Esophagus muscularis mucosa (tissue), 4 donors: Measurements from ENCODE around the gene STPG2. TPM values are rescaled to one million over a fixed set of nuclear protein-coding genes. Genes with fewer than 3 reads are reported as not detected.

ENCODE experiments used
- DNase-seq: peaks from one replicate; pipeline ENCODE4 v3.0.0-alpha.2; 2017; ENCODE audit errors: extremely low spot score
- H3K27ac ChIP-seq, 4 donors: fragments of 200-600 bp; sonication (generic); replicated peaks in 1 of 4; 1 replicate in 3 of 4; 2 replicates in 1 of 4; pipeline ENCODE4 v1.5.1; 2016 to 2019; ENCODE audit warnings: mild to moderate bottlenecking in 1 of 4
- H3K27me3 ChIP-seq, 4 donors: fragments of 200-600 bp; sonication (generic); one replicate each; pipeline versions ENCODE4 v1.5.1 to v1.6.0; 2016 to 2019
- H3K36me3 ChIP-seq, 4 donors: fragments of 200-600 bp; sonication (generic); one replicate each; pipeline ENCODE4 v1.5.1; 2016 to 2019
- H3K4me1 ChIP-seq, 4 donors: fragments of 200-600 bp; sonication (generic); one replicate each; pipeline ENCODE4 v1.5.1; 2016 to 2019
- H3K4me3 ChIP-seq, 4 donors: fragments of 200-600 bp; sonication (generic); 1 replicate in 2 of 4; 2 replicates in 2 of 4; pipeline ENCODE4 v1.5.1; 2016 to 2019; ENCODE audit warnings: mild to moderate bottlenecking in 4 of 4, moderate library complexity in 1 of 4
- H3K9me3 ChIP-seq, 4 donors: fragments of 200-600 bp; sonication (generic); 1 replicate in 3 of 4; 2 replicates in 1 of 4; pipeline ENCODE4 v1.5.1; 2016 to 2019
- EP300 ChIP-seq: sonication (generic); formaldehyde crosslinking; IDR thresholded peaks from one replicate; pipeline ENCODE4 v1.6.1; 2017; ENCODE audit warnings: antibody characterized with exemption
- POLR2A ChIP-seq: fragments of 450-650 bp; IDR thresholded peaks from one replicate; pipeline ENCODE4 v1.6.1; 2017; ENCODE audit warnings: antibody characterized with exemption, moderate library complexity, mild to moderate bottlenecking, low read depth
- POLR2AphosphoS5 ChIP-seq, 2 donors: sonication (generic); formaldehyde crosslinking; IDR thresholded peaks; one replicate each; pipeline ENCODE4 v1.6.1; 2017; ENCODE audit warnings: antibody characterized with exemption in 2 of 2
- WGBS: methylation state at CpG from one replicate; pipeline ENCODE4 v1.1.5; 2018; 5-methylcytosine and 5-hydroxymethylcytosine counted together
- intact Hi-C: fragments of 100-400 bp; cut with DNase I; formaldehyde crosslinking; loops from one replicate; pipeline ENCODE4 v1.15.1; 2023
- total RNA-seq, 4 donors: library from RNA; depleted of rRNA; stranded (reverse); fragments of >200 nt; gene quantifications; one replicate each; pipeline versions ENCODE4 v1.1.0 to v1.2.1, GENCODE V29; 2016
- TF ChIP-seq, protein P1 (sequence below), 3 experiments: fragments of 200-600 bp in 2 of 3; fragments of 450-650 bp in 1 of 3; sonication (generic) in 2 of 3; IDR thresholded peaks; one replicate each; pipeline ENCODE4 v1.5.1; 2017 to 2019; ENCODE audit warnings: antibody characterized with exemption in 3 of 3, mild to moderate bottlenecking in 2 of 3, moderate library complexity in 1 of 3

STPG2 gene
- total RNA-seq, 4 donors from 2014 or later = 0.17 to 0.26 TPM; not detected in 2

DNA sequence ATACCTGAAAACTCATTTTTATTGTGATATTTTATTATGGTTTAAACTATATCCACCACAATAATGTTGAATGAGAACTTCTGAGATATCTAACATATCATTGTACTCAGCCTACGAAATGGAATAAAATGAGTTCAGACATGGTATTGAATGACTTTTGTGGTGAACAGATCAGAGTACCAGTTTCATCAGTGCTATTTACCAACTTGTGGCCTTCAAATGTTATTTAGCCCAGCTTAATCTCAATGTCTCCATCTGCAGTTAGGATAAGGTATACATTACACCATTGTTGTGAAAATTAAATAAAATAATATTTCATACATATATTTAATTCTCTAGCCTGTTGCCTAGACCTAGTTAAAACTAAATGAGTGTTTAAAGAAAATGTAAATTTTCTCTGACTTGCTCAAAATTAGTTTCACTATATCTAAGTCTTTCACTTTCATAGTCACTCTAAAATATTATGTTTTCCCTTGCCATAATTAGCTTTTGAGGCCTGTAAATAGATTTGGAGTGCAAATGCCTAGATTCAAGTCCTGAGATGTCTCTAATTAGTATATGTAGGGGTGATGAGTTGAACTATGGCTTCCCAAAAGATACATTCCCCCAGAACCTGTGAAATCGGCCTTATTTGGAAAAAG is 594.2 kb downstream of the STPG2 start:
- Histone ChIP-seq H3K36me3 (no peaks in the 10 kb centered on the region), H3K27ac (no peak overlapping the region), H3K4me3 (no peak overlapping the region), H3K9me3 (no peaks in the 10 kb centered on the region), H3K27me3 (no peaks in the 10 kb centered on the region), H3K4me1 (no peaks in the 10 kb centered on the region)
- WGBS = 93% methylated on average over 2 of the region's 2 CpGs
- TF ChIP-seq POLR2AphosphoS5 (IDR thresholded peaks at IDR 0.05) = no peak
- no peak for TF ChIP-seq EP300
- TF ChIP-seq, protein P1, sequence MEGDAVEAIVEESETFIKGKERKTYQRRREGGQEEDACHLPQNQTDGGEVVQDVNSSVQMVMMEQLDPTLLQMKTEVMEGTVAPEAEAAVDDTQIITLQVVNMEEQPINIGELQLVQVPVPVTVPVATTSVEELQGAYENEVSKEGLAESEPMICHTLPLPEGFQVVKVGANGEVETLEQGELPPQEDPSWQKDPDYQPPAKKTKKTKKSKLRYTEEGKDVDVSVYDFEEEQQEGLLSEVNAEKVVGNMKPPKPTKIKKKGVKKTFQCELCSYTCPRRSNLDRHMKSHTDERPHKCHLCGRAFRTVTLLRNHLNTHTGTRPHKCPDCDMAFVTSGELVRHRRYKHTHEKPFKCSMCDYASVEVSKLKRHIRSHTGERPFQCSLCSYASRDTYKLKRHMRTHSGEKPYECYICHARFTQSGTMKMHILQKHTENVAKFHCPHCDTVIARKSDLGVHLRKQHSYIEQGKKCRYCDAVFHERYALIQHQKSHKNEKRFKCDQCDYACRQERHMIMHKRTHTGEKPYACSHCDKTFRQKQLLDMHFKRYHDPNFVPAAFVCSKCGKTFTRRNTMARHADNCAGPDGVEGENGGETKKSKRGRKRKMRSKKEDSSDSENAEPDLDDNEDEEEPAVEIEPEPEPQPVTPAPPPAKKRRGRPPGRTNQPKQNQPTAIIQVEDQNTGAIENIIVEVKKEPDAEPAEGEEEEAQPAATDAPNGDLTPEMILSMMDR (IDR thresholded peaks at IDR 0.05) = no peak
- no peak for TF ChIP-seq POLR2A
- DNase-seq = no peak
- intact Hi-C loops = no loop called here

DNA sequence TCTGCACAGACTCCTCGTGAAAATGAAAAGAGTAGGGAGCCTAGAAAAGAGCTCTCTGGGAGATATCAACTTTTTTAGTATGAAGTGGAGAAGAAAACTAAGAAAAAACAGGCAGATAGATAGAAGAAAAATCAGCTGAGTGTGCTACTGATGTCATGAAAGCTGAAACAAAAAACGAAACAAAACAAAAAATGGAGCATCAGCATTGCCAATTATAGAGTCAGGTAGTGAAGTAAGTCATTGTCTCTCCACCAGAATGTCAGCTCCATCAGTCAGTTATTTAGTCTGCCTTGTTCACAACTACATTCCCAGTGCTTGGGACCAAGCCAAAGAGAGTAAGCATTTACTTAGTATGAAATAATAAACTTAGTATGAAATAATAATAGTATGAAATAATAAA is 595.1 kb downstream of the STPG2 start:
- no peaks in the 10 kb centered on the region for H3K27me3 ChIP-seq
- no peak overlapping the region for H3K4me3 ChIP-seq
- no peaks in the 10 kb centered on the region for H3K9me3 ChIP-seq
- H3K27ac ChIP-seq = no peak overlapping the region
- no peaks in the 10 kb centered on the region for H3K36me3 ChIP-seq
- TF ChIP-seq, protein P1 (IDR thresholded peaks at IDR 0.05) = no peak
- TF ChIP-seq EP300 (no peak), POLR2AphosphoS5 (IDR thresholded peaks at IDR 0.05) (no peak), POLR2A (no peak)
- no peak for DNase-seq
- intact Hi-C loops = no loop called here
- no peaks in the 10 kb centered on the region for H3K4me1 ChIP-seq
- 67% methylated on average over 2 of the region's 2 CpGs for WGBS

DNA sequence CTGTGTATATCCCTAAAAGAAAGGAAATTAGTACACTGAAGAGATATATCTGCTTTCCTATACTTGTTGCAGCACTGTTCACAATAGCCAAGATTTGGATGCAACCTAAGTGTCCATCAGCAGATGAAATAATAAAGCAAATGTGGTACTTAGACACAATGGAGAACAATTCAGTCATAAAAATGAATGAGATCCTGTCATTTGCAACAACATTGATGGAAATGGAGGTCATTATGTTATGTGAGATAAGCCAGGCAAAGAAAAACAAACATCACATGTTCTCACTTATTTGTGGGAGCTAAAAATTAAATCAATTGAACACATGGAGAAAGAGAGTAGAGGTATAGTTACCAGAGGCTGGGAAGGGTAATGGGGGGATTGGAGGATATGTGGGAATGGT is 611.9 kb downstream of the STPG2 start:
- Histone ChIP-seq H3K4me3 (no peak overlapping the region), H3K27ac (no peak overlapping the region), H3K9me3 (peaks cover 0 to 6% (median 0%) of the 10 kb centered on the region in 4 donors), H3K36me3 (no peaks in the 10 kb centered on the region), H3K27me3 (no peaks in the 10 kb centered on the region), H3K4me1 (no peaks in the 10 kb centered on the region)
- intact Hi-C loops = no loop called here
- TF ChIP-seq POLR2AphosphoS5 (IDR thresholded peaks at IDR 0.05) (no peak), EP300 (no peak), POLR2A (no peak)
- DNase-seq = no peak

DNA sequence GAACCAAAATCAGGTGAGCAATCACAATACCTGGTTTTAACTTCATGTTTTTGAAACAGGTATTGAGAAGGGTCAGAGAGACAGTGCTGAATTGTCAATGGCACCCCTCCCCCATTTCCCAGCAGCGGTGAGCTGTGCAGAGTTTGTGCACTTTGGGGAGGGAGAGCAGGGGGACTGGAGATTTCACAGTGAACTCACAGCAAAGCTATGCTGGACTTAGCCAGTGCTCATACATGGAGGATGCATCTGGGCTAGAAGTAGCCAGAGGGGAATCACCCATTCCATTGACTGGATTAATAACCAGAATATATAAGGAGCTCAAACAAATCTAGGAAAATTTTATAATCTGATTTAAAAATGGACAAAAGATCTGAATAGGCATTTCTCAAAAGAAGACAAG is 612.6 kb downstream of the STPG2 start:
- Histone ChIP-seq H3K27ac (no peak overlapping the region), H3K4me3 (no peak overlapping the region), H3K9me3 (peaks cover 0 to 6% (median 0%) of the 10 kb centered on the region in 4 donors), H3K36me3 (no peaks in the 10 kb centered on the region), H3K4me1 (no peaks in the 10 kb centered on the region), H3K27me3 (no peaks in the 10 kb centered on the region)
- DNase-seq = no peak
- TF ChIP-seq EP300 (no peak), POLR2A (no peak), POLR2AphosphoS5 (IDR thresholded peaks at IDR 0.05) (no peak)
- TF ChIP-seq, protein P1 (IDR thresholded peaks at IDR 0.05) = no peak
- intact Hi-C loops = no loop called here
- 56% methylated on average over 1 of the region's 1 CpG for WGBS

DNA sequence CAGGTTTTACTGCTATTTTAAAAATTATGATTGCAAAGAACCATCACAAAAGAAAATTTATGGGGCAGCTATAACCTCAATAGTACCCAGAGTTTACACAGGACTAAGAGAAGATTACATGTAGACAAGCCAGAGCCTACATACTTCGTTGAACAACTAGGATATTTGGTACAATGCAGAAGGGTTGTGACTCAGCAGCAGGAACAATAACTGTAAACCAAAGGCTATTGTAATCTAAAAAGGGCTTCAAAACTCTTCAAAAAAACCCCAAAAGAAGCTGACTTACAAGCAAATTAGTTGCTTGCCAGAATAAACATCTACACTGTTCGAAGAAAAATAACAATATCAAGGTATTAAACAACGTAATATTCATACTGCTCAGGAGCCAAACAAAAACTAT is 618.0 kb downstream of the STPG2 start:
- Histone ChIP-seq H3K4me1 (no peaks in the 10 kb centered on the region), H3K9me3 (peaks cover 0 to 6% (median 0%) of the 10 kb centered on the region in 4 donors), H3K27me3 (no peaks in the 10 kb centered on the region), H3K36me3 (no peaks in the 10 kb centered on the region), H3K4me3 (no peak overlapping the region), H3K27ac (no peak overlapping the region)
- WGBS = 66% methylated on average over 3 of the region's 3 CpGs
- TF ChIP-seq POLR2A = no peak
- TF ChIP-seq, protein P1 (IDR thresholded peaks at IDR 0.05) = no peak
- no peak for TF ChIP-seq POLR2AphosphoS5 (IDR thresholded peaks at IDR 0.05)
- no peak for TF ChIP-seq EP300
- intact Hi-C loops = no loop called here
- DNase-seq = no peak
